GM19463 (cell line): ENCODE measurements around the gene JAK1.
"Not testable (repeated sequence)": the region's sequence is repeated elsewhere in the genome, so short reads cannot be mapped to it uniquely, and the experiment has no call there.

Experiments used
- ATAC-seq: cut with Tn5 transposase; IDR thresholded peaks from one replicate; pipeline ENCODE4 v1.9.1; 2021; ENCODE audit warnings: mild to moderate bottlenecking, moderate library complexity; ENCODE audit not compliant: unreplicated experiment

Gene JAK1

DNA sequence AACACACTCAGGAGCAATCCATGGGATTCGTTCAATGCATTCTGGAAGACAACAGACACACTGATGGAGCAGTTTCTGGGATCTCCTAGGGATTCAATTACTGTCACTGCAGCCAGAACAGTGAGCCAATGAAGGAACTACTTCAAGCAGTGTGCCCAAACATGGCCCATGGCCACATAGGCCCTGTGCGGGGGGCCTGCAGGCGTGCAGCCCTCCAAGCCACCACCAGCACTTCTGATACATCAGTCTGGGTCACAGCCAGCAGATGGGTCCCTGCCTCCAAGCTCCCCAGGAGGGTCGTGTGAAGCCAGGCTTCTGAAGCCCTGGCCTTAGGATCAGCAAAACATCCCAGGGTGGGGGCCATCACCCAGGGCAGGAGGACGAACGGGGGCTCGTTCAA, 122.2 kb downstream of the JAK1 start:
- no peak for ATAC-seq

- no peak for ATAC-seq
These were observed 122.7 kb downstream of the JAK1 start for GRCh38 chr1:64843675-64844074.

GRCh38 chr1:64842224-64842623, 124.1 kb downstream of the JAK1 start:
- no peak for ATAC-seq

DNA sequence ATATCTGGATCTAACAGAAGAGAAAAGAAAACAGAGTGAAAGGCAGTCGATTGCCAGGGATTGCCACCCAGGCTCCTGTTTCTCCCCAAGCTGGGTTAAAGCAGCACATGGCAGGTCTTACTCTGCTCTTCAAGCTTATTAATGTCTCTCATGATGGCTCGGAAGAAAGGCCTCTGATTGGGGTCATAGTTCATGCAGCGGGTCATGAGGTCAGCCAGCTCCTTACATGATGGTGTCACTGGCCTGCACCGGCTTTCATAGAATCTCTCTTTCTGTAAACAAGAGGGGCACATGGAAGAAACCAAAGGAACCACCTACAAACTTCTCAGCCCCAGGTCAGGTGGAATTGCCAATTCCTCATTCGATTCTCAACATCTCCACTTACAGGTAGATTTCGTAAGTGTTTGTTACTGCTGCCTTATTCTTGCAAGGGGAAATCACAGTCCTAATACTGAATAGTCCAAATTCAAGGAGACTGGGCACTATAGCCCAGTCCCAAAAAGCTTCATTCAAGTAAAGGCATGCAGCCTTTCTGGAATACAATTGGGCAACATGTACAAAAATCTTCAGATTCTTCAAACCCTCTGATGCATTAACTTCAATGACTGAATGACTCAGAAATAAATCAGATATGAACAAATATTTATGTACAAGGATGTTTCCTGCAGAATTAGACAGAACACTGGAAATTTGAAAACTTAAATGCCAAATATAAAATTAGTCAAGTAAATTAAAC, 124.9 kb downstream of the JAK1 start:
- no peak for ATAC-seq

- ATAC-seq, result no peak
These were observed 126.5 kb downstream of the JAK1 start for GRCh38 chr1:64839732-64840405.

DNA sequence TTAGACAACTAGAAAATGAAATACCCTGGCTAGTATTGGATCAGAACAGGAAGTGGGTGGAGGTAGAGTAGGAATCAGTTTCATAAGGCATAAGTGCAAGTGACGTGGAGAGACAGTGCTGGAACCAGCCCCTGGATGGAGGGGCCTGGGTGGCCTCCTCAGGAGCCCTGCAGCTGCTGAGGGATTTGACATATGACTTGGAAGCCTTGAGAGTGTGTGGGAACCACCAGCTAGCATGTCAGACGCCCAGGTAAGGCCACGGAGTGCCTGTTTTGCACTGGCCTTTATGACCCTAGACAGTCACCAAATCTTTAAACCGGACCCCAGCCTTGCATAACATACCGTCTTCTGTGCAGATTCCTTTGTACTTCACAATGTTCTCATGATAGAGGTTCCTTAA, 127.1 kb downstream of the JAK1 start:
- no peak for ATAC-seq

- no peak for ATAC-seq
These were observed 127.9 kb downstream of the JAK1 start for GRCh38 chr1:64838486-64838885.

DNA sequence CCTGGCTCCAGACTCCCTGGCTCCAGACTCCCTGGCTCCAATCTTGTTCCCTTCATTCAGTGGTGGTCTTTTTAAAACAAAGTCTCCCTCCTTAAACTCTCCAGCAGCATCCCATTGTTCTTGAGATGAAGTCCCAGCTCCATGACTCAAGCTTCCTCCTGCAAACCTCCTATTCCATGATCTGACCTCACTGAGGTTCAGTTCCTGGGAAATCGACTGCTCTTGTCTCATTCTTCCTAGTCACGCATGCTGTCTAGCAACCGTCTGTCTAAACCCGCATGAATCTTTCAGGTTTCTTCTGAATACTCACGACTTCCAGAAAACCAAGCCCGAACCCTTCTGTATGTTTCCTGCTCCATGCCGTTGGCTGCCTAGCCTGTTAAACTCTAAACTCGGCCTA, 129.5 kb downstream of the JAK1 start:
- ATAC-seq, result no peak

DNA sequence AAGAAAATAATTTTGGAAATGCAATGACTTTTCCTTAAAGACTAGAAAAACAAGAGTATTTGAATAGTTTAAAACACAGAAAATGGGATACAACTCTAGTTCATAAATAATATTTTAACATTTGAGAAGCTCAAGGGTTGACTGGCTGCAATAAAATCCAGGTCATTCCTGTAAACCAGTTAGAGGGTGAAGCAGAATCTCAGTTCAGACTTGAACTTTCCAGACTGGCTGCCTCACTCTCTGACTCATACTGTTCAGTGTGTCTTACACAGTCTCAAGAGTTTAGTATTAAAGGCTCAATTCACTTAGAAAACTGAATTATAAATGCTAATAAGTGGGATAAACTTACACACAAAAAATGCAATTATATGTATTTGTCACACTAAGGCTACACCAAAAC, 131.6 kb downstream of the JAK1 start:
- no peak for ATAC-seq

- ATAC-seq, result no peak
These were observed 136.2 kb downstream of the JAK1 start for GRCh38 chr1:64830030-64830651.

- ATAC-seq, result no peak
These were observed 136.8 kb downstream of the JAK1 start for GRCh38 chr1:64829411-64830029.

DNA sequence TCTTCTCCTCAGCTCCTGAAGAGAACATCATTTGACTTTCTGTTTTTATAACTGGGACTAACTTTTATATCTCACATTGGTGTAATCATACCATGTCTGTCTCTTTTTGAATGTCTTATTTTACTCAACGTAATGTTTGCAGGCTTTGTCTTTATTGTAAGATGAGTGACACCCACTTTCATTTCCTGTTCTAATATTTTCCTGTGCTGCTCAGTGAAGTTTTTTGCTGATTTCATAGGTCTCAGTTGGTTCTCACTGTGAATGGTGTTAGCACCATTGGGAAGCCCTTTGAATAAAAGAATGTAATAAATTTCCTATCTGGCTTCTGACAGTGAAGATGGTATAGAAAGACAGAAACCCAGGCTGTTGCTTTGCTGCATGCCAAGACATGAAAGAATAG, 137.5 kb downstream of the JAK1 start:
- ATAC-seq, result no peak

- ATAC-seq, result peak; percentile 74
These were observed 139.4 kb downstream of the JAK1 start for GRCh38 chr1:64826991-64827390.

- ATAC-seq, result no peak
These were observed 142.5 kb downstream of the JAK1 start for GRCh38 chr1:64823691-64824476.

GRCh38 chr1:64822621-64823020, 143.7 kb downstream of the JAK1 start:
- ATAC-seq, result no peak

DNA sequence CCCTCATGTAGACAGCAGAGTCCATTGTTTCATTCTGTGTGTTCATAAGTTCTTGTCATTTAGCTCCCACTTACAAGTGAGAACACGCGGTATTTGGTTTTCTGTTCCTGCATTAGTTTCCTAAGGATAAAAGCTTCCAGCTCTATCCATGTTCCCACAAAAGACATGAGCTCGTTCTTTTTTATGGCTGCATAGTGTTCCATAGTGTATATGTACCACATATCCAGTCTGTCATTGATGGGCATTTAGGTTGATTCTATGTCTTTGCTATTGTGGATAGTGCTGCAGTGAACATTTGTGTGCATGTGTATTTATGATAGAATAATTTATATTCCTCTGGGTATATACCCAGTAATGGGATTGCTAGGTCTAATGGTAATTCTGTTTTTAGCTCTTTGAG, 145.8 kb downstream of the JAK1 start:
- not testable (repeated sequence) for ATAC-seq

GRCh38 chr1:64817364-64817763, 149.0 kb downstream of the JAK1 start:
- ATAC-seq, result not testable (repeated sequence)

DNA sequence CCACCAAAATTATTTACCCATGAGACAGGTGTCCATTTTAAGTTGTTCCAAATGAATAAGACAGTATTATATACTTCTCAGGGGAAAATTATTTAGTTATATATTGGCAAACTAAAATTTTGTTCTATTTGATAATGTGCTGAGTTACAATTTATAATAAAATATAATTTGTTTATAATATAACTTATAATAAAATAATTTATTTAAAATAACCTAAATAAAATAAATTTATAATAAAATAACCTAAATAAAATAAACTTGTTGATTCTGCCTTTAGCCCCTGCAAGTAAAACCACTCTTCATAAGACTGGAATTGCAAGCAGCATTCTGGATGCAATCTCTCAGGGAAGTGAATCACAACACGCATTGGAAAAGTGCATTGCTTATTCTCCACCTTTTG, 151.9 kb downstream of the JAK1 start:
- ATAC-seq, result no peak

- ATAC-seq, result no peak
These were observed 155.2 kb downstream of the JAK1 start for GRCh38 chr1:64811131-64811530.

DNA sequence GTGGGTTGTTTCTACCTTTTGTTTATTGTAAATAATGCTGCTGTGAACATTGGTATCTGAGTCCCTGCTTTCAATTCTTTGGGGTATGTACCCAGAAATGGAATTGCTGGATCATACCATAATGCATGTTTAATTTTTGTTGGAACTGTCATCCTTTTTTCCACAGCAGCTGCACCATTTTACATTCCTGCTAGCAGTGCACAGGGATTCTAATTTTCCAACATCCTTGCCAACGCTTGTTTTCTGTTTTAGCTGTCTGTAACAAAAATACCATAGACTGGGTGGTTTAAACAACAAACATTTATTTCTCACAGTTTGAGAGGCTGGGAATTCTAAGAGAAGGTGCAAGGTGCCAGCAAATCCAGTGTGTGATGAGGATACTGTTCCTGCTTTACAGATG, 156.3 kb downstream of the JAK1 start:
- no peak for ATAC-seq

- ATAC-seq, result no peak
These were observed 157.0 kb downstream of the JAK1 start for GRCh38 chr1:64809309-64809708.
